GM23248 (cell line): ENCODE data around the gene NELFA. TPM values are rescaled to one million over a fixed set of nuclear protein-coding genes. Genes with fewer than 3 reads are reported as not detected.

Experiments used
- DNase-seq: peaks from one replicate; pipeline ENCODE4 v3.0.0-alpha.2; 2015
- H2AFZ ChIP-seq: fragments of 200-600 bp; sonication (generic); 2 replicates; pipeline ENCODE4 v1.6.1; 2016; ENCODE audit warnings: antibody characterized with exemption
- H3F3A ChIP-seq: fragments of 200-600 bp; sonication (generic); 2 replicates; pipeline ENCODE4 v1.6.1; 2016; ENCODE audit warnings: mild to moderate bottlenecking, antibody characterized with exemption, mixed run types; ENCODE audit not compliant: insufficient read depth
- H3K27ac ChIP-seq: fragments of 200-600 bp; sonication (generic); 2 replicates; pipeline ENCODE4 v1.5.1; 2016; ENCODE audit warnings: mild to moderate bottlenecking
- H3K27me3 ChIP-seq: fragments of 200-600 bp; sonication (generic); replicated peaks from 2 replicates; pipeline ENCODE4 v1.6.1; 2016; ENCODE audit warnings: mild to moderate bottlenecking; ENCODE audit not compliant: insufficient read depth
- H3K36me3 ChIP-seq: fragments of 200-600 bp; sonication (generic); 2 replicates; pipeline ENCODE4 v1.6.1; 2016; ENCODE audit warnings: low read depth, mild to moderate bottlenecking
- H3K4me1 ChIP-seq: fragments of 200-600 bp; sonication (generic); 2 replicates; pipeline ENCODE4 v1.6.1; 2016; ENCODE audit warnings: mild to moderate bottlenecking; ENCODE audit not compliant: insufficient read depth
- H3K4me2 ChIP-seq: fragments of 200-600 bp; sonication (generic); one replicate; pipeline ENCODE4 v1.6.1; 2016; ENCODE audit warnings: mild to moderate bottlenecking; ENCODE audit not compliant: unreplicated experiment
- H3K4me3 ChIP-seq: fragments of 200-600 bp; sonication (generic); 2 replicates; pipeline ENCODE4 v1.5.1; 2016; ENCODE audit warnings: mild to moderate bottlenecking
- H3K79me2 ChIP-seq: fragments of 200-600 bp; sonication (generic); 2 replicates; pipeline ENCODE4 v1.6.1; 2016; ENCODE audit warnings: mild to moderate bottlenecking; ENCODE audit not compliant: insufficient read depth
- H3K9ac ChIP-seq: fragments of 200-600 bp; sonication (generic); 2 replicates; pipeline ENCODE4 v1.6.1; 2016; ENCODE audit warnings: mild to moderate bottlenecking
- H3K9me2 ChIP-seq: fragments of 200-600 bp; sonication (generic); 2 replicates; pipeline ENCODE4 v1.6.1; 2016; ENCODE audit warnings: mixed run types, mild to moderate bottlenecking, moderate library complexity; ENCODE audit not compliant: insufficient read depth
- H3K9me3 ChIP-seq: fragments of 200-600 bp; sonication (generic); one replicate; pipeline ENCODE4 v1.6.1; 2017; ENCODE audit warnings: low read depth
- H4K20me1 ChIP-seq: fragments of 200-600 bp; sonication (generic); 2 replicates; pipeline ENCODE4 v1.6.0; 2016; ENCODE audit not compliant: insufficient read depth
- EZH2 ChIP-seq: fragments of 200-600 bp; sonication (generic); IDR thresholded peaks from 2 replicates; pipeline ENCODE4 v1.6.1; 2018; ENCODE audit warnings: antibody characterized with exemption, mild to moderate bottlenecking; ENCODE audit not compliant: insufficient read depth, poor library complexity, severe bottlenecking
- EZH2phosphoT487 ChIP-seq: fragments of 200-600 bp; sonication (generic); IDR thresholded peaks from 2 replicates; pipeline ENCODE4 v1.6.1; 2018; ENCODE audit warnings: antibody characterized with exemption, moderate library complexity, mild to moderate bottlenecking, low read depth; ENCODE audit not compliant: insufficient read depth
- WGBS, 2 experiments: methylation state at CpG; one replicate each; pipeline ENCODE4 v1.1.6; 2015 to 2017; ENCODE audit warnings: low lambda C conversion rate in 2 of 2, low coverage in 1 of 2; ENCODE audit errors: missing lambda C conversion rate in 2 of 2; 5-methylcytosine and 5-hydroxymethylcytosine counted together
- in situ Hi-C: fragments of 300-500 bp; cut with MboI; formaldehyde crosslinking; loops from 2 replicates; pipeline ENCODE4 v1.15.0; 2020
- polyA plus RNA-seq: library from polyadenylated mRNA; unstranded; fragments of >200 nt; fragmentation: Nextera tagmentation; extraction: Ambion mirVana; gene quantifications from 2 replicates; pipeline ENCODE4 v1.2.1, GENCODE V29; 2016
- total RNA-seq: library from RNA; depleted of rRNA; stranded (reverse); fragments of >200 nt; shearing (Covaris generic); gene quantifications from 2 replicates; pipeline ENCODE4 v1.2.3, GENCODE V29; 2014

Gene NELFA
- total and polyA plus RNA-seq, 2 experiments from 2014 or later = 18.7 to 23.6 TPM

DNA sequence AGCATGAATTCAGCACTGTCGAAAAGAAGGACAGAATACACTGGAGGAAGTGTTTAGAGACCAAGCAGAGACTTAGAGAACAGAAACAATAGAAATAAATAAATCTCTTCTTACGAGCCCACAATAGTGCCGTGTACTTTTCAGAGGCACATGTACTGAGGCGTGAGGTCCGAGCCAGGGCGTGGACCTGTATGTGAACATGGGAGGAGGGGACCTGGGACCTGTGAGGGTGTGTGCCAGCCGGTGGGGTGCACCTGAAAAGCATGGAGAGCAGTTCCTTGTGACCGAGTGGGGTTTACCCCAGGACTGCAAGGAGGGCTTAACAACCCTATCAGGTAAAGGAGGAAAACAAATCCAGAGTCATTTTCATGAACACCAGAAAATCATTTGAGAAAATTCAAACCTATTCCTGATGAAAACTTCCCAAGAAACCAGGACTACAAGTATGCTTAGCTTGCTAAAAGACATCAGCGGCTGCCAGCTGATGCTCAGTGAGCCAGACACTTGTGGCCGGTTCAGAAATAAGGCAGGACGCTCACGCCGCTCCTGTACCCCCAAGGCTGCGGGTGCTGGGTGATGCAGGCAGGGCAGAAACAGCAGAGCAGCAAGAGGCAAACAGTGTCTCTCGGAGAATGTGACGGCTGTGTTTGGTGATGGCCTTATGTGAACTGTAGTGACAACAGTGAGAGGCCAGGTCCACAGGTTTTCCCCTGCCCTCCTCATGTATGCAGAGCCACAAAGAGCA is 37.1 kb downstream of the NELFA start:
- H3K4me1 ChIP-seq = no peaks in the 10 kb centered on the region
- no peaks in the 10 kb centered on the region for H3K9me3 ChIP-seq
- WGBS, 2 experiments = 93% methylated on average over 16 of the region's 16 CpGs
- TF ChIP-seq EZH2 (no peak), EZH2phosphoT487 (no peak)
- H4K20me1 ChIP-seq = no peaks in the 10 kb centered on the region
- no peak overlapping the region for H3K9ac ChIP-seq
- no peaks in the 10 kb centered on the region for H3K27me3 ChIP-seq
- H3F3A ChIP-seq = no peaks in the 10 kb centered on the region
- no peak overlapping the region for H3K4me3 ChIP-seq
- in situ Hi-C loops = no loop called here
- no peak overlapping the region for H2AFZ ChIP-seq
- 0 out of 2 replicates have a peak, but pooled peaks cover 4% of the 10 kb centered on the region for H3K36me3 ChIP-seq
- H3K4me2 ChIP-seq = no peak overlapping the region
- no peaks in the 10 kb centered on the region for H3K9me2 ChIP-seq
- H3K79me2 ChIP-seq = no peaks in the 10 kb centered on the region; the same call in 1 of the 2 replicates
- H3K27ac ChIP-seq = no peak overlapping the region
- no peak for DNase-seq

DNA sequence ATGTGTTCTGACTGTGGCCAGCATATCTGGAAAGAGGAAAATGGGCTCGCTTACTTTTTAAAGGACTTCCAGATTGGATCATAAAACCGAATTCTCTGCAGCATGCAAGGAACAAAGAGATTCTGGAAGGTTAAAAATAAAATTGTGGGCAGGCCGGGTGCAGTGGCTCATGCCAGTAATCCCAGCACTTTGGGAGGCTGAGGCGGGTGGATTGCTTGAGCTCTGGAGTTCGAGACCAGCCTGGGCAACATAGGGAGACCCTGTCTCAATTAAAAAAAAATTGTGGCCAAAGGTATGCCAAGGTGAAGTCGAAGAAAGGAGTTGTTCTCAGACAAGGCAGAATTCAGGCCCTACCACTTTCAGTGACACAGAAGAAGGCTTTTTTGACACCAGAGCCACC is 37.8 kb downstream of the NELFA start:
- Histone ChIP-seq H3K4me1 (no peaks in the 10 kb centered on the region), H3K4me3 (no peak overlapping the region), H3K9me2 (no peaks in the 10 kb centered on the region), H3F3A (no peaks in the 10 kb centered on the region), H3K27me3 (no peaks in the 10 kb centered on the region), H3K27ac (no peak overlapping the region), H3K4me2 (no peak overlapping the region), H3K36me3 (0 out of 2 replicates have a peak, but pooled peaks cover 4% of the 10 kb centered on the region), H3K9me3 (no peaks in the 10 kb centered on the region), H3K9ac (no peak overlapping the region), H4K20me1 (no peaks in the 10 kb centered on the region), H3K79me2 (no peaks in the 10 kb centered on the region; the same call in 1 of the 2 replicates), H2AFZ (no peak overlapping the region)
- in situ Hi-C loops = no loop called here
- TF ChIP-seq EZH2phosphoT487 = no peak
- no peak for TF ChIP-seq EZH2
- WGBS, 2 experiments = 99% methylated on average over 6 of the region's 6 CpGs
- no peak for DNase-seq

DNA sequence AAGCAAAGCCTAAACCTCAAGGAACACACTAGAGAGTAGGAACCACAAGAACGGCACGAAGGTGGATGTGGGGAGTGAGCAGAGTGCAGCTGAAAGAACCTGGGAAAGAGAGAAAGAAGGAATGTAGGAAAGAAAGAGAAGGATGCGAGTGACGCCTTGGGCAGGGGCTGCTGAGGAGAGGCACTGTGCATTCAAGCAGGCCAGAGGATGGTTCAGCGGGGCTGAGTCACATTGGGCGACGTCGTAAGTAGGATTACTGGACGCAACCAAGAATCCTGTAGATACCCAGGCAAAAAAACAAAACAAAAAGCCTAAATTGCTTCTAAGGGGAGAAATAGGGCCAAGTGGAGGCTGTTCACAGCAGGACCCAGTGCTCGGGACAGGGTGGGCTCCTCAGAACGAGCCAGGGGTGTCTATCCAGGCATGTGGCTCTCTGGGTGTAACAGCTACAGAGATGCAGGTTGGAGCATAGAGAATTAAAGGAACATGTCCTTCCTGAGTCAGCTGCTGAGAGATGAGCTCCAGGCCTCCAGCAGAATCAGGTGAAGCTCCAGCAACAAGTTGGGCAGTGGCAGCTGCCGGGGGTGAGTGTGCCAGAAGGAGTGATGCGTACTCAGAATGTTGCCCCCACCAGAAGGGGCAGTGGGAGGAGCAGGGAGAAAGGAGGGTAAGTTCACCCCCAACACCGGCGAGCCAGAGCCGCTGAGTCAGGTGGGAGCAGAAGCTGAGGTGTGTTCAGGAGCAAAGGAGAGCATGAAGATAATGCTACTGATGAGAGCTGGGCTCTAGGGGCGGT is 38.6 kb downstream of the NELFA start:
- in situ Hi-C loops = no loop called here

GRCh38 chr4:1968686-1969295 is 40.0 kb downstream of the NELFA start:
- in situ Hi-C loops = no loop called here
- no peak overlapping the region for H3K4me2 ChIP-seq

More for the DNA sequence above, 38.6 kb downstream of the NELFA start:
- Histone ChIP-seq H3K4me1 (no peaks in the 10 kb centered on the region), H3K27me3 (no peaks in the 10 kb centered on the region), H3K4me2 (no peak overlapping the region), H3K4me3 (no peak overlapping the region), H3K9me3 (no peaks in the 10 kb centered on the region), H3K79me2 (no peaks in the 10 kb centered on the region; the same call in 1 of the 2 replicates), H3F3A (no peaks in the 10 kb centered on the region), H3K9ac (no peak overlapping the region), H3K27ac (no peak overlapping the region), H2AFZ (no peak overlapping the region), H3K36me3 (0 out of 2 replicates have a peak, but pooled peaks cover 4% of the 10 kb centered on the region), H4K20me1 (no peaks in the 10 kb centered on the region), H3K9me2 (no peaks in the 10 kb centered on the region)
- 98 to 99% methylated on average over 17 of the region's 17 CpGs for WGBS, 2 experiments
- no peak for DNase-seq
- TF ChIP-seq EZH2 = no peak
- no peak for TF ChIP-seq EZH2phosphoT487

More at GRCh38 chr4:1968686-1969295, 40.0 kb downstream of the NELFA start:
- no peaks in the 10 kb centered on the region for H3K27me3 ChIP-seq
- H3K4me3 ChIP-seq = no peak overlapping the region
- 97 to 98% methylated on average over 7 of the region's 7 CpGs for WGBS, 2 experiments
- TF ChIP-seq EZH2phosphoT487 = no peak
- TF ChIP-seq EZH2 = no peak
- no peaks in the 10 kb centered on the region for H3K4me1 ChIP-seq
- no peak overlapping the region for H3K9ac ChIP-seq
- no peaks in the 10 kb centered on the region for H3F3A ChIP-seq
- no peaks in the 10 kb centered on the region for H4K20me1 ChIP-seq
- H3K9me2 ChIP-seq = no peaks in the 10 kb centered on the region
- no peak for DNase-seq
- no peaks in the 10 kb centered on the region for H3K9me3 ChIP-seq
- H3K79me2 ChIP-seq = no peaks in the 10 kb centered on the region; the same call in 1 of the 2 replicates
- H2AFZ ChIP-seq = no peak overlapping the region
- H3K27ac ChIP-seq = no peak overlapping the region
- H3K36me3 ChIP-seq = 0 out of 2 replicates have a peak, but pooled peaks cover 4% of the 10 kb centered on the region
